Activated CD8-positive, alpha-beta memory T cell treated with anti-CD3 and anti-CD28 coated beads, Interleukin-2, amount 50 U/mL, for 1 hour (primary cell): ENCODE measurements around the gene DCDC2.
A peak's percentile ranks its signal among the peaks of the same experiment; 100 is the strongest.
"Not testable (repeated sequence)": the region's sequence is repeated elsewhere in the genome, so short reads cannot be mapped to it uniquely, and the experiment has no call there.

Source experiments
- DNase-seq: peaks from one replicate; pipeline ENCODE4 v3.0.0-alpha.2; 2020; ENCODE audit errors: extremely low read depth

The DCDC2 gene

DNA sequence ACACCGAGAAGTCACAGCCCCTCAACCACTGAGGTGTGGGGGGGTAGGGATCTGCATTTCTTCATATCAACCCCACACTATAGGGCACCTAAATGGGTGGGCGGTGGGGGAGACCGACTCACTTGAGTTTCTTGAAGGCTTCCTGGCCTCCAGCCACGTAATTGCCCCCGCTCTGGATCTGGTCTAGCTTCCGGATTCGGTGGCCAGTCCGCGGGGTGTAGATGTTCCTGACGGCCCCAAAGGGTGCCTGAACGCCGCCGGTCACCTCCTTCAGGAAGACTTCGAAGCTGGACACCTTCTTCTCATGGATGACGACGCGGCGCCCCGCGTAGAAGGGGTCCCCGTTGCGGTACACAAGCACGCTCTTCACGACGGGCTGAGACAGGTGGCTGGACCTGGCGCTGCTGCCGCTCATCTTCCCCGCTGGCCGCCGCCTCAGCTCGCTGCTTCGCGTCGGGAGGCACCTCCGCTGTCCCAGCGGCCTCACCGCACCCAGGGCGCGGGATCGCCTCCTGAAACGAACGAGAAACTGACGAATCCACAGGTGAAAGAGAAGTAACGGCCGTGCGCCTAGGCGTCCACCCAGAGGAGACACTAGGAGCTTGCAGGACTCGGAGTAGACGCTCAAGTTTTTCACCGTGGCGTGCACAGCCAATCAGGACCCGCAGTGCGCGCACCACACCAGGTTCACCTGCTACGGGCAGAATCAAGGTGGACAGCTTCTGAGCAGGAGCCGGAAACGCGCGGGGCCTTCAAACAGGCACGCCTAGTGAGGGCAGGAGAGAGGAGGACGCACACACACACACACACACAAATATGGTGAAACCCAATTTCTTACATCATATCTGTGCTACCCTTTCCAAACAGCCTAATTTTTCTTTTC is at the start of gene DCDC2:
TSS of gene DCDC2 (minus strand) at position 724 of the 883 bp plus-strand sequence. CDS start at position 415, 309 bp downstream.
- no peak for DNase-seq

DNA sequence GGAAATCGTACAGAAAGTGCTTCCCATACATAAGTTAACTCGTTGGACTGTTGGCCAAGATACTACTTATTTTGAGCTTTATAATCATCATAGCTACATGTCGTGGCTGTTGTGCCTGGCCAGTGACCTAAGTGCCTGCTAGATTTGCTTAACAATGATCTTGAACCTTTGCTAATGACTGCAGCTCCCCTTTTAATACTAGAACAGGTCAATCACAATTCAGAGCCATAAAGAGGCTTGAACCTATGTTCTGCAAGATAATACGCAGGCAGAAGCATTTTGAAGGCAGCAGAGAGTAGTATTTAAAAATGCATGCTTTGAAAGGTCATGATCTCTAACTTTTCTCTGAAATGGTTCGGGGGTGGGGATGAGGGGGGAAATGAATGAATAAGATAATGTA is 47.4 kb upstream of the DCDC2 start:
- DNase-seq, result no peak

- DNase-seq, result no peak
These were observed 45.6 kb upstream of the DCDC2 start for GRCh38 chr6:24403501-24403824.

- peak; percentile 36 for DNase-seq
These were observed 45.0 kb upstream of the DCDC2 start, which contains the start of gene MRS2 for GRCh38 chr6:24402697-24403500. Gene MRS2, plus strand, starts transcription at chr6:24402936. Its CDS starts 111 bp downstream, at chr6:24403047.

DNA sequence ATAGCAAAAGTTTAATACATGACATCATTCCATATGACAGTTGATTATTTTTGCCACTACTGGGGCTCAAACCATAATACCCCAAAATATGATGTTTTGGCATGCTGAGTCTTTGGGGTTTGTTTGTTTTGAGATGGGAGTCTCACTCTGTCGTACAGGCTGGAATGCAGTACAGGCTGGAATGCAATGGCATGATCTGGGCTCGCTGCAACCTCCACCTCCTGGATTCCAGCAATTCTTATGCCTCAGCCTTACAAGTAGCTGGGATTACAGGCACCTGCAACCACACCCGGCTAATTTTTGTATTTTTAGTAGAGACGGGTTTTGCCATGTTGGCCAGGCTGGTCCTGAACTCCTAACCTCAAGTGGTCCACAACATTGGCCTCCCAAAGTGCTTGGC is 43.6 kb upstream of the DCDC2 start:
- DNase-seq, result no peak

DNA sequence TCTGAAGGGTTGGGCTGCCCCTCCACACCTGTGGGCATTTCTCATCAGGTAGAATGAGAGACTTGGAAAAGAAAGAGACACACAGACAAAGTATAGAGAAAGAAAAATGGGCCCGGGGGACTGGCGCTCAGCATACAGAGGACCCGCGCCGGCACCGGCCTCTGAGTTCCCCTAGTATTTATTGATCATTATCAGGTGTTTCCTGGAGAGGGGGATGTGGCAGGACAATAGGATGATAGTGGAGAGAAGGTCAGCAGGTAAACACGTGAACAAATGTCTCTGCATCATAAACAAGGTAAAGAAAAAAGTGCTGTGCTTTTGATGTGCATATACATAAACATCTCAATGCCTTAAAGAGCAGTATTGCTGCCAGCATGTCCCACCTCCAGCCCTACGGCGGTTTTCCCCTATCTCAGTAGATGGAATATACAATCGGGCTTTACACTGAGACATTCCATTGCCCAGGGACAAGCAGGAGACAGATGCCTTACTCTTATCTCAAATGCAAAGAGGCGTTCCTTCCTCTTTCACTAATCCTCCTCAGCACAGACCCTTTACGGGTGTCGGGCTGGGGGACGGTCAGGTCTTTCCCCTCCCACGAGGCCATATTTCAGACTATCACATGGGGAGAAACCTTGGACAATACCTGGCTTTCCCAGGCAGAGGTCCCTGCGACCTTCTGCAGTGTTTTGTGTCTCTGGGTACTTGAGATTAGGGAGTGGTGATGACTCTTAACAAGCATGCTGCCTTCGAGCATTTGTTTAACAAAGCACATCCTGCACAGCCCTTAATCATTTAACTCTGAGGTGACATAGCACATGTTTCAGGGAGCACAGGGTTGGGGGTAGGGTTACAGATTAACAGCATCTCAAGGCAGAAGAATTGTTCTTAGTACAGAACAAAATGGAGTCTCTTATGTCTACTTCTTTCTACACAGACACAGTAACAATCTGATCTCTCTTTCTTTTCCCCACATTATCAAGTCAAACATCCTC is 42.5 kb upstream of the DCDC2 start:
- not testable (repeated sequence) for DNase-seq

GRCh38 chr6:24397631-24398030 is 39.8 kb upstream of the DCDC2 start:
- no peak for DNase-seq

DNA sequence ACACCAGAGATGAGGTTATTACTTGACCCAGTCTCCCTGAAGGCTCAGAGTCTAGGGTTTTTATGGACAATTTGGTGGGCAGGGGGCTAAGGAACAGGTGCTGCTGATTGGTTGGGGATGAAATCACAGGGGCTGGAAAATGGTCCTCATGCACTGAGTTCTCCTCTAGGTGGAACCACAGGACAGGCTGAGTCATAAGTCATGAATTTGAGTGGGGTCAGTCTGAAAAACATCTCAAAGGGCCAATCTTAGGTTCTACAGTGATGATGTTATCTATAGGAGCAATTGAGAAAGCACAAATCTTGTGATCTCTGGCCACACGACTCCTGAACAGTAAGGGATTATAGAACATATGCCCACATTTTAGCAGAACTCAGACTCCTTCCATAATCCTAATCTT is 39.0 kb upstream of the DCDC2 start:
- no peak for DNase-seq

DNA sequence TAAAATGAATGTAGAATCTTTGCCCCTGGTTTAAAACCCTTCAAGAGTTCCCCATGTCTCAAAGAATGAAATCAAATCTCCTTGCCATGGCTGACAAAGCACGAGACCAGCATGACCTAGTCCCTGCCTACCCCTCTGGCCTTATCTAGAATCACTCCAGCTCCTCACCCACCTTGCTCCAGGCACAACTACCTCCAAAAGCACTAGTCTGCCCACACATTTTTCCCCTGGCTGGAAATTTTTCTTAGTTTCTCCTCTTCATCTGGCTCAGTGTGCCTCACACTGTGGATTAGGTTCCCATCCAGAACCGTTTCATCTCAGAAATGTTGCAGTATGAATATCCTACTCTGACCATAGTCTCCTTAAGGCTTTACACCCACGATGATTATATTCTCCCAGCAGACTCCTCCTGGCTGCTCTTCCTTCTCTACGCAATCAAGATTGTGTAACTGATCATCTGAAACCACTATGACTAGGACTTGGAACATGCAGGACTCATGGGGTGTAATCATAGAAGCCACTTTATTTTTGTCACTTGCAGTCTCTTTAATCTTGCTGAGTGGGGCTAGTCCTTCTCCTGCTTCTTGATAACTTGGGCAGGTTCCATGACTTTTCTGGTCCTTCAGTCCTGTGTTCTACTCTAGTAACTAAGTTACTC is 37.0 kb upstream of the DCDC2 start:
- DNase-seq, result no peak

DNA sequence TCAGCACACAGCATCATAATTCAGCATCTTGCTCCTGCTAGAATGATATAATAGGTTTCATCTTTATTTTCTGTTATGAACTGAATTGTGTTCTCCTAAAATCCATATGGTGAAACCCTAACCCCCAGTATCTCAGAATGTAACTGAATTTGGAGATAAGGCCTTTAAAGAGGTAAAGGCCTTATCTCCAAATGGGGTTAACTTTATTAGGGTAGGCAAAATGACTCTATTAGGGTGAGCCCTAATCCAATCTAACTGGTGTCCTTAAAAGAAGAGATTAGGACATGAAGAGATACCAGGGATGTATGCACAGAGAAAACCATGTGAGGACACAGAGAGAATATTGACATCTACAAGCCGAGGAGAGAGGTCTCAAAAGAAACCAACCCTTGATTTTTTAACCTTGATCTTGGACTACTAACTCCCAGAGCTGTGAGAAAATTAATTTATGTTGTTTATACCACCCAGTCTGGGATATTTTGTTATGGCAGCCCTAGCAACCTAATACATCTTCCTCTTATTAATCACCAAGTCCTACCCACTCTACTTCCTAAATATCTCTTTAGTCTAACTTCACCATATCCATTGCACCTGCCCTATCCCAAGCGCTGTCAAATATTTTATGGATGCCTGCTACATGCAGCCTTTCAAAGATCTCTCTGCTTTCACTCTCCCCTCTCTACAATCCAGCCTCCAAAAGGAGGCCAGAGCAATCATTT is 36.4 kb upstream of the DCDC2 start:
- DNase-seq, result no peak

DNA sequence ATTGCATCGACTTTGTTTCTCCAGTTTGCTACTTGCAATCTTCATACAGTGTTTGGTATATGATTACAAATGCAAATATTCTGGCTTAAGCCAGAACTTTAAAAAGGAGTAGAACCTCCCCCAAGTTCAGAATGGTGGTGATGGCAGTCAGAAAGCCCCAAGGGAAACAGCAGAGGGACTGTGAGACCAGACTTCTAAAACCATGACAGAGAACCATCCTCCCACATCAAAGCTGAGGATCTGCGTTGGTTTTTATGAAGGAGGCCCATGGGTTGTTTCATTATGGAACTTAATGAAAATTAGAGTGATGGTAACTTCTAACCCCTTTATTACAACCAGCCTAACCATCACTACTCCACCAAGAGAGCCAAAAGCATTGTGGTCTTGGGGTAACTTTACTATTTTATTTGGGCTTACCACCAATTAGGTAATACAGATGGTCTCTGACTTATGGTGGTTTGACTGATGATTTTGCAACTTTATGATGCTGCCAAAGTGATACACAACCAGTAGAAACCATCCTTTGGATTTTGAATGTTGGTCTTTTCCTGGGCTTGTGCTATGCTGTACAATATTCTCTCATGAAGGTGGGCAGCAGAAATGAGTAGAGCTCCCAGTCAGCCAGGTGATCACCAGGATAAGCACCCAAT is 34.0 kb upstream of the DCDC2 start:
- no peak for DNase-seq

- DNase-seq, result no peak
These were observed 33.3 kb upstream of the DCDC2 start for GRCh38 chr6:24391208-24391607.

DNA sequence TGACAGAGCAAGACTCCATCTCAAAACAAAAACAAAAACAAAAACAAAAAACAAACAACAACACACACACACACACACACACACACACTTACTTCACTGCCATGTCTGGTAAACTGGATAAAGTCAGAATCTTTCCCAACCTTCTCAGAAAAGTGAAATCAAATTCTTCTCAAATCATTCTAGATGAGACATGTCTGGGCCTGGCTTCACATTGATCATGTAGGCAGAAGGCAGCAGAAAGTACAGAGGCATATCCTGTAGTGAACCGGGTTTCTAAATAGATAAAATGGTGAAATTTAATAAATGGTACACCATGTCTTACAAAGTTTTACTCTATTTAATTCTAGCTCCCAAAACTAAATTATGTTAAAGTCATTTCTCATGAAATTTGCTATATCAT is 30.0 kb upstream of the DCDC2 start:
- DNase-seq, result no peak

GRCh38 chr6:24385536-24386269 is 27.8 kb upstream of the DCDC2 start:
- no peak for DNase-seq

DNA sequence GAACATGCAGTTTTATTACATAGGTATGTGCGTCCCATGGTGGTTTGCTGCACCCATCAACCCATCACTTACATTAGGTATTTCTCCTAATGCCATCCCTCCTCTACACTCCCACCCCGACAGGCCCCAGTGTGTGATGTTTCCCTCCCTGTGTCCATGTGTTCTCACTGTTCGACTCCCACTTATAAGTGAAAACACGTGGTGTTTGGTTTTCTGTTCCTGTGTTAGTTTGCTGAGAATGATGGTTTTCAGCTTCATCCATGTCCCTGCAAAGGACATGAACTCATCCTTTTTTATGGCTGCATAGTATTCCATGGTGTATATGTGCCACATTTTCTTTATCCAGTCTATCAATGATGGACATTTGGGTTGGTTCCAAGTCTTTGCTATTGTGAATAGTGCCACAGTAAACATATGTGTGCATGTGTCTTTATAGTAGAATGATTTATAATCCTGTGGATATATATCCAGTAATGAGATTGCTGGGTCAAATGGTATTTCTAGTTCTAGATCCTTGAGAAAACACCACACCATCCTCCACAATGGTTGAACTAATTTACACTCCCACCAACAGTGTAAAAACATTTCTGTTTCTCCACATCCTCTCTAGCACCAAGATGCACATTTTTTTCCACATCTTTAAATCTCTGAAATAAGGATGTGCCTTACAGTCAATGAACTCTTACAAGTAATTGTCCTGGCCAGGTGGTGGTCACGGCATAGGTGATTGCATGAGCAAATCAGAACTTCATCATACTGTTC is 26.7 kb upstream of the DCDC2 start:
- not testable (repeated sequence) for DNase-seq

DNA sequence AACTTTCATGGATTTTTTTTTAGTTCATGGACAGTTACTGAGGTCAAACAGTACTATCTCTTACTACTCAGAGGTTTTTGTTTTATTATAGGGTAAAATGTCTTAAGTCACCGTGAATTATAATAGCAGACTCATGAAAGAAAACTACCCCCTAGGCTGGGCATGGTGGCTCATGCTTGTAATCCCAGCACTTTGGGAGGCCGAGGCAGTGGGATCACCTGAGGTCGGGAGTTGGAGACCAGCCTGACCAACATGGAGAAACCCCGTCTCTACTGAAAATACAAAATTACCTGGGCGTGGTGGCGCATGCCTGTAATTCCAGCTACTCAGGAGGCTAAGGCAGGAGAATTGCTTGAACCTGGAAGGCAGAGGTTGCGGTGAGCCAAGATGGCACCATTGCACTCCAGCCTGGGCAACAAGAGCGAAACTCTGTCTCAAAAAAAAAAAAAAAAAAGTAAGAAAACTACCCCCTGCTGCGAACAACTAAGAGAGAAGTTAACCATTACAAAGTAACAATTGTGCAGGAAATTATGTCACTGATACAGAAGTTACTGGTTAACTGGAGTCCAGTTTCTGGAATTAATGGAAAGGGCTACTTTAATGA is 25.1 kb upstream of the DCDC2 start:
- not testable (repeated sequence) for DNase-seq

DNA sequence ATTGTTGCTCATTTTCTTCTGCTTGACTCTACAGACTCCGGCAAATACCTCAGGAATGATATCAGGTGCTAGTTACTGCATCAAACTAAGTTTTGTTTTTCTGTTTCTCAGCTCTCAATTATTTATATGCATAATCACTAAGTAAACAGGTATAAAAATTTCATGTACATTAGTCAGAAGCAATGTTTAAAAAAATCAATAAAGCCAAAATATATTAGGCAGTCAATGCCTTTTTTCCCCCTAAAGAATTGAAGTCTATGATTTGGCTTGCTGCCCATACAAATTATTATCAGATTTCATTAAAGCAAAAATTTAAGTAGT is 24.3 kb upstream of the DCDC2 start:
- no peak for DNase-seq
